ENCODE measurements around the gene SSH3.

Gene SSH3

GRCh38 chr11:67320691-67321090, 17.4 kb downstream of the SSH3 start:
- peaks cover 4% of the 10 kb centered on the region for H3K27me3 ChIP-seq
- peaks cover 16 to 17% of the 10 kb centered on the region in 2 experiments for H3K4me1 ChIP-seq (ENCODE audit: control insufficient read depth in 1 of 2, insufficient read depth in 1 of 2, low read depth in 1 of 2, low read length in 1 of 2)
- H3K9me3 ChIP-seq: no peaks in the 10 kb centered on the region
- no peaks in the 10 kb centered on the region for H3K36me3 ChIP-seq
- TF ChIP-seq CTCF (IDR thresholded peaks at IDR 0.05): no peak
- no peak overlapping the region for H3K27ac ChIP-seq
- H3K4me3 ChIP-seq (ENCODE audit: low read depth in 1 of 2, low read length in 1 of 2): no peak overlapping the region

GRCh38 chr11:67321313-67321871, 18.1 kb downstream of the SSH3 start:
- Histone ChIP-seq H3K9me3 (no peaks in the 10 kb centered on the region), H3K27me3 (peaks cover 4% of the 10 kb centered on the region), H3K36me3 (no peaks in the 10 kb centered on the region), H3K4me3 (ENCODE audit: low read depth in 1 of 2, low read length in 1 of 2) (no peak overlapping the region), H3K27ac (no peak overlapping the region), H3K4me1 (ENCODE audit: control insufficient read depth in 1 of 2, insufficient read depth in 1 of 2, low read depth in 1 of 2, low read length in 1 of 2) (peaks cover 14 to 15% of the 10 kb centered on the region in 2 experiments)
- no peak for TF ChIP-seq CTCF (IDR thresholded peaks at IDR 0.05)

- Histone ChIP-seq H3K36me3 (no peaks in the 10 kb centered on the region), H3K27ac (no peak overlapping the region), H3K4me3 (ENCODE audit: low read depth in 1 of 2, low read length in 1 of 2) (no peak overlapping the region), H3K4me1 (ENCODE audit: control insufficient read depth in 1 of 2, insufficient read depth in 1 of 2, low read depth in 1 of 2, low read length in 1 of 2) (peaks cover 8% of the 10 kb centered on the region in 2 experiments), H3K27me3 (peaks cover 4% of the 10 kb centered on the region), H3K9me3 (no peaks in the 10 kb centered on the region)
- TF ChIP-seq CTCF (IDR thresholded peaks at IDR 0.05): no peak
Observed at GRCh38 chr11:67322049-67322448, 18.7 kb downstream of the SSH3 start.

GRCh38 chr11:67323526-67323925, 20.2 kb downstream of the SSH3 start:
- Histone ChIP-seq H3K27me3 (peaks cover 4% of the 10 kb centered on the region), H3K9me3 (no peaks in the 10 kb centered on the region), H3K36me3 (no peaks in the 10 kb centered on the region), H3K27ac (no peak overlapping the region), H3K4me3 (ENCODE audit: low read depth in 1 of 2, low read length in 1 of 2) (no peak overlapping the region), H3K4me1 (ENCODE audit: control insufficient read depth in 1 of 2, insufficient read depth in 1 of 2, low read depth in 1 of 2, low read length in 1 of 2) (peaks cover under 1% of the 10 kb centered on the region in 2 experiments)
- no peak for TF ChIP-seq CTCF (IDR thresholded peaks at IDR 0.05)

GRCh38 chr11:67332081-67332691, 28.9 kb downstream of the SSH3 start:
- H3K36me3 ChIP-seq: no peaks in the 10 kb centered on the region
- no peaks in the 10 kb centered on the region for H3K4me1 ChIP-seq (ENCODE audit: control insufficient read depth in 1 of 2, insufficient read depth in 1 of 2, low read depth in 1 of 2, low read length in 1 of 2)
- no peak overlapping the region for H3K27ac ChIP-seq
- no peak overlapping the region for H3K4me3 ChIP-seq (ENCODE audit: low read depth in 1 of 2, low read length in 1 of 2)
- no peak for TF ChIP-seq CTCF (IDR thresholded peaks at IDR 0.05)
- H3K27me3 ChIP-seq: no peaks in the 10 kb centered on the region
- no peaks in the 10 kb centered on the region for H3K9me3 ChIP-seq

Measured in neutrophil (primary cell).